SK-N-SH treated with all-trans-retinoic acid at 6 μM for 48 hours (cell line): ENCODE measurements around the gene GNAQ.

Experiments used
- ATAC-seq: fragments of 200-7000 bp; cut with Tn5 transposase; 3 replicates; pipeline ENCODE4 v1.9.1; 2020; ENCODE audit warnings: mild to moderate bottlenecking, moderate library complexity
- ARNTL ChIP-seq: fragments of 450-650 bp; formaldehyde crosslinking; IDR thresholded peaks from 2 replicates; pipeline ENCODE4 v1.5.0; 2020; ENCODE audit warnings: low read depth, mild to moderate bottlenecking, moderate library complexity, borderline replicate concordance
- BACH2 ChIP-seq: fragments of 250-450 bp; sonication (Bioruptor Pico); IDR thresholded peaks from 2 replicates; pipeline ENCODE4 v1.9.0; 2021; ENCODE audit warnings: mild to moderate bottlenecking, borderline replicate concordance
- CSDC2 ChIP-seq: fragments of 250-450 bp; sonication (Bioruptor Pico); IDR thresholded peaks from 2 replicates; pipeline ENCODE4 v1.5.0; 2020; ENCODE audit warnings: mild to moderate bottlenecking, moderate library complexity
- ESRRG ChIP-seq: fragments of 250-450 bp; sonication (Bioruptor Pico); IDR thresholded peaks from 2 replicates; pipeline ENCODE4 v1.6.1; 2021; ENCODE audit warnings: mild to moderate bottlenecking
- ISL1 ChIP-seq: fragments of 250-450 bp; sonication (Bioruptor Pico); IDR thresholded peaks from 2 replicates; pipeline ENCODE4 v2.1.2; 2022; ENCODE audit warnings: mild to moderate bottlenecking, moderate library complexity
- OSR1 ChIP-seq: fragments of 250-450 bp; sonication (Bioruptor Pico); IDR thresholded peaks from 2 replicates; pipeline ENCODE4 v1.8.0; 2022; ENCODE audit warnings: moderate library complexity, mild to moderate bottlenecking, inconsistent platforms
- PATZ1 ChIP-seq: fragments of 250-450 bp; sonication (Bioruptor Pico); IDR thresholded peaks from 2 replicates; pipeline ENCODE4 v1.8.0; 2020; ENCODE audit warnings: mild to moderate bottlenecking, moderate library complexity, borderline replicate concordance
- POU6F1 ChIP-seq: fragments of 250-450 bp; sonication (Bioruptor Pico); IDR thresholded peaks from 2 replicates; pipeline ENCODE4 v1.8.0; 2021; ENCODE audit warnings: low read depth, mild to moderate bottlenecking, moderate library complexity, borderline replicate concordance
- PPARA ChIP-seq: fragments of 250-450 bp; sonication (Bioruptor Pico); IDR thresholded peaks from 2 replicates; pipeline ENCODE4 v1.5.0; 2020; ENCODE audit warnings: mild to moderate bottlenecking, borderline replicate concordance
- RARB ChIP-seq: fragments of 250-450 bp; sonication (Bioruptor Pico); IDR thresholded peaks from 2 replicates; pipeline ENCODE4 v1.8.0; 2021; ENCODE audit warnings: mild to moderate bottlenecking, moderate library complexity
- TCF4 ChIP-seq: fragments of 250-450 bp; sonication (Bioruptor Pico); IDR thresholded peaks from 2 replicates; pipeline ENCODE4 v1.8.0; 2021; ENCODE audit warnings: mild to moderate bottlenecking, moderate library complexity, borderline replicate concordance
- TSHZ2 ChIP-seq: fragments of 250-450 bp; sonication (Bioruptor Pico); IDR thresholded peaks from 2 replicates; pipeline ENCODE4 v1.5.0; 2020; ENCODE audit warnings: mild to moderate bottlenecking, moderate library complexity
- ZC3H10 ChIP-seq: fragments of 250-450 bp; sonication (Bioruptor Pico); IDR thresholded peaks from 2 replicates; pipeline ENCODE4 v1.5.1; 2021; ENCODE audit warnings: mild to moderate bottlenecking, moderate library complexity
- ZNF565 ChIP-seq: fragments of 450-650 bp; formaldehyde crosslinking; conservative IDR thresholded peaks from 2 replicates; pipeline ENCODE4 v1.5.0; 2020; ENCODE audit warnings: low read depth, mild to moderate bottlenecking, moderate library complexity
- ZNF70 ChIP-seq: fragments of 450-650 bp; formaldehyde crosslinking; IDR thresholded peaks from 2 replicates; pipeline ENCODE4 v1.5.0; 2020; ENCODE audit warnings: mild to moderate bottlenecking, moderate library complexity
- ZNF8 ChIP-seq: fragments of 450-650 bp; formaldehyde crosslinking; IDR thresholded peaks from 2 replicates; pipeline ENCODE4 v1.5.0; 2020; ENCODE audit warnings: mild to moderate bottlenecking, moderate library complexity
- TF ChIP-seq, protein P1 (sequence below): fragments of 250-450 bp; sonication (Bioruptor Pico); IDR thresholded peaks from 2 replicates; pipeline ENCODE4 v1.5.1; 2020; ENCODE audit warnings: low read depth, mild to moderate bottlenecking, moderate library complexity
- TF ChIP-seq, protein P2 (sequence below): fragments of 250-450 bp; sonication (Bioruptor Pico); IDR thresholded peaks from 2 replicates; pipeline ENCODE4 v1.5.1; 2021; ENCODE audit warnings: mild to moderate bottlenecking, moderate library complexity

Gene GNAQ

GRCh38 chr9:77877976-77878375, 153.6 kb downstream of the GNAQ start:
- TF ChIP-seq TSHZ2 (CRISPR knock-in tag) (no peak), ZNF70 (no peak), POU6F1 (CRISPR knock-in tag) (no peak)
- TF ChIP-seq, all 23 proteins: peak for 0
- no peak for ATAC-seq

GRCh38 chr9:77876590-77876989, 155.0 kb downstream of the GNAQ start:
- ATAC-seq, result peak; percentile 8; the same call in 1 of the 3 replicates

GRCh38 chr9:77876091-77876490, 155.5 kb downstream of the GNAQ start:
- TF ChIP-seq, protein P1, sequence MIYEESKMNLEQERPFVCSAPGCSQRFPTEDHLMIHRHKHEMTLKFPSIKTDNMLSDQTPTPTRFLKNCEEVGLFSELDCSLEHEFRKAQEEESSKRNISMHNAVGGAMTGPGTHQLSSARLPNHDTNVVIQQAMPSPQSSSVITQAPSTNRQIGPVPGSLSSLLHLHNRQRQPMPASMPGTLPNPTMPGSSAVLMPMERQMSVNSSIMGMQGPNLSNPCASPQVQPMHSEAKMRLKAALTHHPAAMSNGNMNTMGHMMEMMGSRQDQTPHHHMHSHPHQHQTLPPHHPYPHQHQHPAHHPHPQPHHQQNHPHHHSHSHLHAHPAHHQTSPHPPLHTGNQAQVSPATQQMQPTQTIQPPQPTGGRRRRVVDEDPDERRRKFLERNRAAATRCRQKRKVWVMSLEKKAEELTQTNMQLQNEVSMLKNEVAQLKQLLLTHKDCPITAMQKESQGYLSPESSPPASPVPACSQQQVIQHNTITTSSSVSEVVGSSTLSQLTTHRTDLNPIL (CRISPR knock-in tag), result no peak
- peak; percentile 49 for TF ChIP-seq ISL1
- ATAC-seq, result peak; percentile 86

More at GRCh38 chr9:77876590-77876989, 155.0 kb downstream of the GNAQ start:
- TF ChIP-seq, protein P2, sequence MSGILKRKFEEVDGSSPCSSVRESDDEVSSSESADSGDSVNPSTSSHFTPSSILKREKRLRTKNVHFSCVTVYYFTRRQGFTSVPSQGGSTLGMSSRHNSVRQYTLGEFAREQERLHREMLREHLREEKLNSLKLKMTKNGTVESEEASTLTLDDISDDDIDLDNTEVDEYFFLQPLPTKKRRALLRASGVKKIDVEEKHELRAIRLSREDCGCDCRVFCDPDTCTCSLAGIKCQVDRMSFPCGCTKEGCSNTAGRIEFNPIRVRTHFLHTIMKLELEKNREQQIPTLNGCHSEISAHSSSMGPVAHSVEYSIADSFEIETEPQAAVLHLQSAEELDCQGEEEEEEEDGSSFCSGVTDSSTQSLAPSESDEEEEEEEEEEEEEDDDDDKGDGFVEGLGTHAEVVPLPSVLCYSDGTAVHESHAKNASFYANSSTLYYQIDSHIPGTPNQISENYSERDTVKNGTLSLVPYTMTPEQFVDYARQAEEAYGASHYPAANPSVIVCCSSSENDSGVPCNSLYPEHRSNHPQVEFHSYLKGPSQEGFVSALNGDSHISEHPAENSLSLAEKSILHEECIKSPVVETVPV (CRISPR knock-in tag), result no peak
- no peak for TF ChIP-seq ZNF565

DNA sequence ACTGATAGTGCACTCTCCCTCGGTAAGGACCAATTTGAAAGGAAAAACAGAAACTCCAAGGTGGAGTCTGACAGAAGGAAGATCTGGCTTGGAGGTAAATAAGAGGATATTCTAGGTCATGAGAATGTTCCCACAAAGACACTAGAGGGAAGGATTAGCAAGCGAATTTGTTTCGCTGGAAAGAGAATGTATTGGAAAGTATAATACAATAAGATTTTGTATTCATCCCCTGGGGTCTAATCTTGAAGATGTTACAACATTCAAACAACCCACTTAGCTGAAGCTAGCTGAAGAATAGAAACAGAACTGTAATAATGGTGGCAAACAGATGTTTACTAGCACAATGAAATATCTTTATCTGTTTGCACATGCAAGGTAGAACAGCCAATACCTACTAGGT, 158.7 kb downstream of the GNAQ start:
- ATAC-seq, result no peak
- no peak for TF ChIP-seq PPARA (CRISPR knock-in tag)
- no peak for TF ChIP-seq BACH2 (CRISPR knock-in tag)
- no peak for TF ChIP-seq ARNTL (CRISPR knock-in tag)
- no peak for TF ChIP-seq POU6F1 (CRISPR knock-in tag)
- TF ChIP-seq, protein P2 (CRISPR knock-in tag), result no peak
- TF ChIP-seq ESRRG (CRISPR knock-in tag), result no peak
- TF ChIP-seq TCF4 (CRISPR knock-in tag), result no peak
- TF ChIP-seq ISL1, result no peak
- TF ChIP-seq CSDC2, result no peak
- no peak for TF ChIP-seq RARB (CRISPR knock-in tag)
- TF ChIP-seq ZNF565, result no peak
- TF ChIP-seq TSHZ2 (CRISPR knock-in tag), result no peak
- no peak for TF ChIP-seq PATZ1 (CRISPR knock-in tag)
- TF ChIP-seq, protein P1 (CRISPR knock-in tag), result no peak
- TF ChIP-seq ZC3H10 (CRISPR knock-in tag), result no peak
- no peak for TF ChIP-seq ZNF8
- TF ChIP-seq OSR1 (CRISPR knock-in tag), result no peak
